Fibroblast of the aortic adventitia (primary cell): ENCODE measurements around the gene BCR. TPM values are rescaled to one million over a fixed set of nuclear protein-coding genes. Genes with fewer than 3 reads are reported as not detected.
A peak's percentile ranks its signal among the peaks of the same experiment; 100 is the strongest.

Source experiments
- DNase-seq: peaks from one replicate; pipeline ENCODE4 v3.0.0-alpha.2; 2010; ENCODE audit warnings: low read depth
- H3K4me3 ChIP-seq: 2 replicates; pipeline ENCODE4 v1.5.1; 2011; ENCODE audit warnings: low read depth, mild to moderate bottlenecking, control low read depth, low read length, moderate library complexity
- total RNA-seq: library from RNA; depleted of rRNA; stranded (reverse); fragments of >200 nt; gene quantifications from 2 replicates; pipeline ENCODE4 v1.2.3, GENCODE V29; 2012; ENCODE audit warnings: low replicate concordance
- TF ChIP-seq, protein P1 (sequence below): IDR thresholded peaks from 2 replicates; pipeline ENCODE4 v1.5.1; 2011; ENCODE audit warnings: mild to moderate bottlenecking, low read length, control low read depth, inconsistent platforms; ENCODE audit not compliant: insufficient read depth

Gene BCR
- total RNA-seq, 1 donor, result 37.3 TPM

DNA sequence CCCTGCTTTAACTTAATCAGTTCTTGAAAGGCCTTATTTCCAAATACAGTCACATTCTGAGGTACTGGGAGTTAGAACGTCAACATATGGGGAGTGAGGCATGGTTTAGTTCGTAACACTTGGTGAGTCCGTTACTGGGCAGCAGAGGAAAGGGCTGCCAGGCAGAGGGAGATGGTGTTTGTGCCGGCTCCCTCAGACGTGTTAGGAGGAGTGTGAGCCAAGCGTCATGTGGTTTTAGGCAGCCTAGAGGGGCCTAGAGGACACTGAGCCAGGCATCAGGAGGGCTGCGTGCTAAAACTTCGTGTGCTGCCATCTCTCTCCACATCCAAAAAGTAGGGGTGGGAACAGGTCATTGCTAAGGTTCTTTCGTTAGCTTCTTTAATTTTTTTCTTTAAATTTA lies 10.2 kb downstream of the BCR start:
- TF ChIP-seq, protein P1, sequence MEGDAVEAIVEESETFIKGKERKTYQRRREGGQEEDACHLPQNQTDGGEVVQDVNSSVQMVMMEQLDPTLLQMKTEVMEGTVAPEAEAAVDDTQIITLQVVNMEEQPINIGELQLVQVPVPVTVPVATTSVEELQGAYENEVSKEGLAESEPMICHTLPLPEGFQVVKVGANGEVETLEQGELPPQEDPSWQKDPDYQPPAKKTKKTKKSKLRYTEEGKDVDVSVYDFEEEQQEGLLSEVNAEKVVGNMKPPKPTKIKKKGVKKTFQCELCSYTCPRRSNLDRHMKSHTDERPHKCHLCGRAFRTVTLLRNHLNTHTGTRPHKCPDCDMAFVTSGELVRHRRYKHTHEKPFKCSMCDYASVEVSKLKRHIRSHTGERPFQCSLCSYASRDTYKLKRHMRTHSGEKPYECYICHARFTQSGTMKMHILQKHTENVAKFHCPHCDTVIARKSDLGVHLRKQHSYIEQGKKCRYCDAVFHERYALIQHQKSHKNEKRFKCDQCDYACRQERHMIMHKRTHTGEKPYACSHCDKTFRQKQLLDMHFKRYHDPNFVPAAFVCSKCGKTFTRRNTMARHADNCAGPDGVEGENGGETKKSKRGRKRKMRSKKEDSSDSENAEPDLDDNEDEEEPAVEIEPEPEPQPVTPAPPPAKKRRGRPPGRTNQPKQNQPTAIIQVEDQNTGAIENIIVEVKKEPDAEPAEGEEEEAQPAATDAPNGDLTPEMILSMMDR, result no peak
- H3K4me3 ChIP-seq, result no peak overlapping the region
- DNase-seq, result no peak

DNA sequence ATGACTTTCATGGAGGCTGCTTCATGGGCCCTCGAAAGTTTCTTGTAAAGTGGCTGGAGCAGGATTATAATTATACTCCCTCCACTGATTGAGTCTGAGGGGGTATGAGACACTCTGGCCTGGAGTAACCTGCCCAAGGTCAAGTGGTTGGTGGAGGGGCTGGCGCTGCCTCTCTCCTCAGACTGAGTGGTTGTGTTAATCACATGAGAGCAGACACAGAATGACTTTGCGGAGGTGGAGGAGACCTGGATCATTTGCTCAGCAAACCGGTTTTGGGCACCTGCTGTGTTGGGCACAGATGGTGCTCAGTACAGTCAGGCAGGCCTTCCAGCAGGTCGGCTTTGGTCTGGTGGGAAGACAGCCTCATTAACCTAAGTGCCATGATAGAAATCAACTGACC lies 11.8 kb downstream of the BCR start:
- no peak for DNase-seq
- TF ChIP-seq, protein P1, result no peak
- no peak overlapping the region for H3K4me3 ChIP-seq

GRCh38 chr22:23192558-23192957 lies 12.2 kb downstream of the BCR start:
- TF ChIP-seq, protein P1, result no peak
- DNase-seq, result no peak
- no peak overlapping the region for H3K4me3 ChIP-seq

- no peak overlapping the region for H3K4me3 ChIP-seq
- DNase-seq, result peak; percentile 64
- TF ChIP-seq, protein P1, result no peak
These were observed 13.0 kb downstream of the BCR start for GRCh38 chr22:23193196-23193827.

- DNase-seq, result no peak
- TF ChIP-seq, protein P1, result no peak
- no peak overlapping the region for H3K4me3 ChIP-seq
These were observed 13.6 kb downstream of the BCR start for GRCh38 chr22:23193882-23194281.

GRCh38 chr22:23196165-23196564 lies 15.9 kb downstream of the BCR start:
- no peak for DNase-seq
- TF ChIP-seq, protein P1, result no peak
- H3K4me3 ChIP-seq, result no peak overlapping the region

DNA sequence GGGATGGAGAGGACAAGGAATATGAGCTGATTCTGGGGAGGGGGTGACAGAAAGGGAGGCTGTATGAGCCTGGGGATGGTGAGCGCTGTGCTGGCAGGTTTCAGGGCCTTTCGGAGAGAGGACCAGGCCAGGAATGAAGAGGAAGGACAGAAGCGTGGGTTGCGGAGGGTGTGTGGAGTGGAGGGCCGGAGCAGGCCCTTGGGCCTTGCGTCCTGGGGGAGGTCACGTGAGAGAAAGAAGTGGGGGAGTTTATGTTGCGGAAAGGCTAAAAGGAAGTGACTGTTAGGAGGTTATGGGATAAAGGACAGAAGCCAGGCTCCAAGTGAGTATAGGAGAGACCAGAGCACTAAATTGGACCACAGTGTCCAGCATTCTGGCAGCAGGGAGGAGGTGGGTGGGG lies 17.5 kb downstream of the BCR start:
- no peak overlapping the region for H3K4me3 ChIP-seq
- TF ChIP-seq, protein P1, result no peak
- no peak for DNase-seq
